GM18526 (cell line): ENCODE measurements around the gene POU6F1.

ENCODE experiments used
- POLR2A ChIP-seq: IDR thresholded peaks from 3 replicates; pipeline ENCODE4 v1.6.1; 2011; ENCODE audit not compliant: insufficient read length; ENCODE audit errors: extremely low read depth

The POU6F1 gene, protein sequence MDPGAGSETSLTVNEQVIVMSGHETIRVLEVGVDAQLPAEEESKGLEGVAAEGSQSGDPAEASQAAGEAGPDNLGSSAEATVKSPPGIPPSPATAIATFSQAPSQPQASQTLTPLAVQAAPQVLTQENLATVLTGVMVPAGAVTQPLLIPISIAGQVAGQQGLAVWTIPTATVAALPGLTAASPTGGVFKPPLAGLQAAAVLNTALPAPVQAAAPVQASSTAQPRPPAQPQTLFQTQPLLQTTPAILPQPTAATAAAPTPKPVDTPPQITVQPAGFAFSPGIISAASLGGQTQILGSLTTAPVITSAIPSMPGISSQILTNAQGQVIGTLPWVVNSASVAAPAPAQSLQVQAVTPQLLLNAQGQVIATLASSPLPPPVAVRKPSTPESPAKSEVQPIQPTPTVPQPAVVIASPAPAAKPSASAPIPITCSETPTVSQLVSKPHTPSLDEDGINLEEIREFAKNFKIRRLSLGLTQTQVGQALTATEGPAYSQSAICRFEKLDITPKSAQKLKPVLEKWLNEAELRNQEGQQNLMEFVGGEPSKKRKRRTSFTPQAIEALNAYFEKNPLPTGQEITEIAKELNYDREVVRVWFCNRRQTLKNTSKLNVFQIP

DNA sequence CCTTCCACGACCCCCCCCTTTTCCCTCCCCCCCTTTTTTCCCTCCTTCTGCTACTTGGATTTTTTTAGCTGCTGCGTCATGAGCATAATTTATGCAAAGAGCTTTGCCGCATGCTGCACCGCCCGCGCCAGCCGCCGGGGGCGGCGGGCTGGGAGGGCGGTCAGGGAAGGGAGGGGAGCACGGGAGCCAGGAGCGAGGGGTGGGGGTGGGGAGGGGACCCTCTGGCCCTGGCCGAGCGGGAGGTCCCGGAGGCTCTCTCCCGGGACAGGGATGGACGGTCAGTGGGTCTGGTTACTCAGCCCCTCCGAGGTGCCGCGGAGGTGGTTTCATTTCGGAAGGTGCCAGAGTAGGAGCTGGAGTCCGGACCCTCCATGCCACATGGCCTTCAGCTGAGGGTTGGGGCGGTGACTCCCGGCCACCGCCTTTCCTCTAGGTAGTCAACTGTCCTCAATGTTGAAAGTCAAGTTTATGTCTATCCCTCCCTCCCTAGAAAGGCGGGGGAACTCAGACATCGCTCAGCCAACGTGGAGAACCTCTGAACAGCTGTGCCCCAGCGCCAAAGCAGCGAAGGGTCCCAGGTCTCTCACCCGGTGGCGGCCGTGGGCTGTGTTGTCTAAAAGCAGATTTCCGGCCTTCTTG, at the start of gene POU6F1:
Gene POU6F1 (minus strand): TSS at position 95 of the 639 bp plus-strand sequence. CDS start 11,226 bp downstream, outside the sequence.
- TF ChIP-seq POLR2A: no peak

DNA sequence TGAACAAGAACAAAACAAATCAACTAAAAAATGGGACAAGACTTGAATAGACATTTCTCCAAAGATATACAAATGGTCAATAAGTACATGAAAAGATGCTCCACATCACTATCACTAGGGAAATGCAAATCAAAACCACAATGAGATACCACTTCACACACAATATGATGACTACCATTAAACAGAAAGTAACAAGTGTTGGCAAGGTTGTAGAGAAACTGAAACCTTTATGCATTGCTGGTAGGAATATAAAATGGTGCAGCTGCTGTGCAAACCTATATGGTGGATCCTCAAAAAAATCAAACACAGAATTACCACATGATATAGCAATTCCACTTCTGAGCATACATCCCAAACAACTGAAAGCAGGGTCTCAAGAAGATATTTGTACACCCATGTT, 47.2 kb upstream of the POU6F1 start:
- no peak for TF ChIP-seq POLR2A

DNA sequence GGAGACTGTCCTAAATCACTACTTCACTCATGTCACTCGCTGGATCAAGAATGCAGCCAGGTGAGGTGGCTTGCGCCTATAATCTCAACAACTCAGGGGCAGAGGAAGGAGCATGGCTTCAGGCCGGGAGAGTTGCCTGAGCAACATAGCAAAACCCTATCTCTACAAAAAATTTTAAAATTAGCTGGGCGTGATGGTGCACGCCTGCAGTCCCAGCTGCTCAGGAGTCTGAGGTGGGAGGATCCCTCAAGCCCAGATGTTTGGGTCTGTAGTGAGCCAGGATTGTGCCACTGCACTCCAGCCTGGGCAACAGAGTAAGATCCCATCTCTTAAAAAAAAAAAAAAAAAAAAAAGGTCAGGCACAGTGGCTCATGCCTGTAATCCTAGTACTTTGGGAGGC, 46.4 kb upstream of the POU6F1 start:
- no peak for TF ChIP-seq POLR2A

DNA sequence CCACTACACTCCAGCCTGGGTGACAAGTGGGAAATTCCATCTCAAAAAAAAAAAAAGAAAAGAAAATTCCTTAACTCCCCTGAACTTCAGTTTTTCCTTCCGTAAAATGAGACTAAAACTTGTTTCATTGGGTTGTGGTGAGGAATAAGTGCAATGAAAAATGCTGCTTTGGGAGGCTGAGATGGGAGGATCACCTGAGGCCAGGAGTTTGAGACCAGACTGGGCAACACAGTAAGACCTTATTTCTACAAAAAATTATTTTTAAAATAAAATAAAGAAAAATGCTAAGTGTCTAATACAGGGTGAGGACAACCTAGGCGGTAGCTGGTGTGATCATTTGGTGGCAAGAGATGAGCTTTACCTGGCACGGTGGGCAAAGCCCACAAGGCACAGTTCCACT, 45.5 kb upstream of the POU6F1 start:
- no peak for TF ChIP-seq POLR2A

DNA sequence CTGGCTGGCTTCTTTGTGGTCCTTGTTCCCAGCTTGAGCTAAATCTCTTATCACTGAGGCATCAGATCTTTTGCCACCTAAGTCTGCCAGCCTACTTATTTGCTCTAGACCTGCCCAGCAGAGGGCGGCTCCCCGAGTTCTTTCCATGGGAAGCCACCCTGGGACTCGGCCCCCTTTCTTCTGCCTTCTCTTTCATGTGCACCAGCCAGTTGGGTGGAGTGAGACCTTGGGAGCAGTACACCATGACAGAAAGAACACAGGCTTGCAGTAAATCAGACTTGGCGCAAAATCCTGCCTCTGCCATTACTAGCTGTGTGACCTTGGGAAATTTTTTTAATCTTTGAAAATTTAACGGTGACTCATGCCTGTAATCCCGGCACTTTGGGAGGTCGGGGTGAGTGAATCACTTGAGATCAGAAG, 44.9 kb upstream of the POU6F1 start:
- no peak for TF ChIP-seq POLR2A

DNA sequence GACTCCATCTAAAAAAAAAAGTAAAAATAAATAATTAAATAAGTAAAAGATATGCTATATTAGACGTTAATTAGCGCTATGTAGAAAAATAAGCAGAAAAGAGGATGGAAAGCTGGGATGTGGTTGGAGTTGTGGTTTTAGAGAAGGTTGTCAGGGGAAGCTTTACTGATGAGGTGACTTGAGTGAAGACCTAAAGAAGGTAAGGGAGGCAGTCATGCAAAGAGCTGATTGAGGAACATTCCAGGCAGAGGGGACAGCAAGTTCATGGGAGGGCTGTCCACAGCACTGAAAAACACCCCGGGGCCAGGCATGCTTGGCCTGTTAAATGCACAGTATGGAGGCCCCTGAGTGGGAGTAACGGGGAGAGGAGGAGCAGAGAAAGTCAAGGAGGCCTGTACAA, 36.7 kb upstream of the POU6F1 start:
- no peak for TF ChIP-seq POLR2A

DNA sequence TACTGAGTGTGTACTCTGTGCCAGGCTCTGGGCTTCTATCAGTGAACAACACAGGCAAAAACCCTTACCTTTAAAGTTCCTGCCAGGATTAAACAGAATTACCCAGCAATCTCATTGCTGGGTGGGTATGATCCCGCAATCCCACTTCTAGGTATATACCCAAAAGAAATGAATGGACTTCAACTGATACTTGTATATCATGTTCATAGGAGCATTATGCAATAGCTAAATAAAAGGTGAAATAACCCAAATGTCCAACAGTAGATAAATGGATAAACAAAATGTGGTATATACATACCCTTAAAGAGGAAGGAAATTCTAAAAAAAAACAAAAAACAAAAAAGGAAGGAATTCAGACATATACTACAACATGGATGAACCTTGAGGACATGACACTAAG, 35.4 kb upstream of the POU6F1 start:
- TF ChIP-seq POLR2A: no peak

DNA sequence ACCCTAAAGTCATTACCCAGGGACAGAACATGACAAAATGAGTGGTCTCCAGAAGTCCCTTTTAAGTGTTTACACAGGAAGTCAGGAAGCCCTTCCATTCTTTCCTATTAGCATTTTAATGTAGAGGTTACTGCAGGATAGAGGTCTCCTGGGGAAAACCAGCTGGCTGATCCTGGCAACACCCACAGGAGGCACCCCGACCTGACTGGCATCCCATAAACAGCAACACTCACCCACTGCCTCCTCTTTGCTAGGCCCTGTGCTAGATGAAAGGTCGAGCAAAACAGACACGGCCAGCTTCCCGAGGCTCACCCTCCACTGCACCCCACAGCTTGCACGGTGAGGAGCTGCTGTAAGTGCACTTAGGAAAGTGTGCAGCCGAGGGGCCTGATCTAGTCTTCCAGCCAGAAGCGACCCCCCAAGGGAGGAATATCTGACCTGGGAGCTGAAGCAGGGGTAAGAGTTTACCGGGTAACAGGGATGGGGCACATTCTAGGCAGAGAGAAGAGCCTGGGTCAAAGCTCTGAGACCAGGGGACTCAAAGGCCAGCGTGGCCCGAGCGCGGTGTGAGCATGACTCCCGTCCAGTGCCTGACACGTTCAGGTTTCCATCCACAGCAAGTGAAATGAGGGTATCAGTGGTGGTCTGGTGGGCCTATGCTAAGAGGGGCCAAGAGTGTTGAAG, 29.8 kb upstream of the POU6F1 start:
- TF ChIP-seq POLR2A: no peak

DNA sequence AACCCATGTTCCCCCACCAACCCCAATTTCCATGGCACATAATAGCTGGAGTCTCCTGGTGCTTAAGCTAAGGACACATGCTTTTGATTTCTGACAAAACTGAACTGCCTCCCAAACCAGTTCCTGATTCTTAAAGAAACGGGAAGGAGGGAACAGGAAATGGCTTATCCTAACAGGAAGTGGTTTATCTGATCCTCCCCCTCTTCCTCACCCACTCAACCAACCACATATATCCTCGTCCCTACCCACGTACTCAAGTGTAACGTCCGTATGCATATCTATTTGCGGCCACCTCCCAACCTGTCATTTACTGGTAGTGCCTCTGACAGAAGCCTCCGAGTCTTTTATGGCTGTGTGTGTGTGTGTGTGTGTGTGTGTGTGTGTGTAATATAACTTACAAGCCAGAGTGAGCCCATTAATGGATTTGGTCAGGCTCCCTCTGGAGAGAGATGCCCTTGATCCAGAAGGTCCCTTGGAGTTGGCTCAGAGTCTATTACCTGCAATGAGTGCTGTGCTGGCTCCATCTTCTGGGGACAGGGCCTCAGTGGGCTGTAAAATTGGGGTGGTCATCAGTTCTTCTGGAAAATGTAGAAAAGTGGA, 28.5 kb upstream of the POU6F1 start:
- TF ChIP-seq POLR2A: no peak

DNA sequence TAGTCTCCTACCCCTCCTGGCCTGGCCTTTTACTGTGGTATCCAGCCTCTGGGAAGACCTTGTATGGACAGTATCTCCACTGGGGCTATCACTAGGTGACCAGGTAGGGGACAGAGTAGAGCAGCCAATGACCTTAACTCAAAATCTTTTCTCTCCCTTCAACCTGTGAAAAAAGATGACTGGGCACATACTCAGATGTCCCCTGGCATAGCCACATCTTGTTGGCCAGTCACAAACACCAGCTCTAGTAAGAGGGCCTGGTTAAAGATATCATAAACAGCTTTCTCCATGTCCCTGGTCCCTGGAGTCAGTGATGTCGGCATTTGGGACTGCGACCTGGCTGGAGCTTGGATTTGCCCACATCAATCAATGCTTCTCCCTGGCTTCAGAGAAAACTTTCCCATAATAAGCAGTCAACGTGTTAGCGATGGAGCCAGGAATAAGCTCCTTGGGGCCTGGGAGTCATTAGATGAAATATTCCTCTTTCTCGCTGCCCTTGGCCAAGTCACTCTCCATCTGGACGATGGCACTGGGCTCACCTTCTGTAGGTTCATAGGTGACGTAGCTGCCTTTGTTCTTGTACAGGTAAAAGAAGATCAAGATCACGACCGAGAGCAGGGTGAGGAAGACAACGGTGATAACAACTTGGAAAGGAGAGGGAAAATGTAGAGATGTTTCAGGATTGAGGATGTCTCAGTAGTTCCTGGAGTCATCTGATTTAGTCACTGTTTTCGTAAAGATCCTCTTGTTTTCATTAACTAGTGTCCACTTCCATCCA, 27.8 kb upstream of the POU6F1 start:
- TF ChIP-seq POLR2A: no peak

DNA sequence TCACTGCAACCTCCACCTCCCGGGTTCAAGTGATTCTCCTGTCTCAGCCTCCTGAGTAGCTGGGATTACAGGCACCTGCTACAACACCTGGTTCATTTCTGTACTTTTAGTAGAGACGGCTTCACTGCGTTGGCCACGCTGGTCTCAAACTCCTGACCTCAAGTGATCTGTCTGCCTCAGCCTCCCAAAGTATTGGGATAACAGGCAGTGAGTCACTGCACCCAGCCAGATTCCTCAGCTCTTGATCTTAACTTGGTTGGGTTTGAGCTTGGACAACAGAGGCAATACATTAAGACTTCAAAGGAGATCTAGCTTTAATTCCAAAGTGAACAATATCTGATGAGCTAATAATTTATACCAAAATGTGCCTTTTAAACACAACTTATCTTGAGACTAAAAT, 26.4 kb upstream of the POU6F1 start:
- TF ChIP-seq POLR2A: no peak

DNA sequence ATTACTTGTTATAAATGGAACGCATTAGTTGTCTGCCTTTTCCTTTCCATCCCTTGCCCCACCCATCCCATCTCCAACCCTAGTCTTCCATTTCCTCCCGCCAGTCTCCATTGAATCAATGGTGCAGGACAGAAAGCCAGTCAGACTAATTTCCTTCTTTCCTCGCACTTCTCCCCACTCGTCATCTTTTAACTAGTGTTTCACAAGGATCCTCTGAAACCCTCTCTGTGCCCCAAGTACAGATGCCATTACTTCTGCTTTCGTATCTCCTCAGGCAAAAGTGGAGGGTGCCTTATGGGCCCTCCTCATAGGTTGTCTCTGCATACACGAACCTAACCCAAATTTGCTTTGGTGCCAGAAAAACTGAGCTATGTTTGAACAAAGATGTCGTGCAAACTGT, 25.0 kb upstream of the POU6F1 start:
- TF ChIP-seq POLR2A: no peak

DNA sequence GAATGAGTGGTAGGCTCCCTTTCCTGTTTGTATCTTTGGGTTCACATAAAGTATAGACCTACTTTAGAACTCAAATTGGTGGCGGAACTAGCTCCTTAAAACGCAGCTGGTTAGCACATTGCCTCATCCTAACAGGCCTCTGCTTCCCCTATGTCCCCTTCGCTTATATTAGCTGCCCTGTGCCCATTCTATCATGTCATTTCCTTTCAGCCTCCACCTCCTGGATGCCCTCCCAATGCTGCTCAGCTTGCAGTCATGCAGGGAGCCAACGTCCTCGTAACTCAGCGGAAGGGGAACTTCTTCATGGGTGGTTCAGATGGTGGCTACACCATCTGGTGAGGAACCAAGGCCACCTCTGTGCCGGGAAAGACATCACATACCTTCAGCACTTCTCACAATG, 24.3 kb upstream of the POU6F1 start:
- TF ChIP-seq POLR2A: no peak

DNA sequence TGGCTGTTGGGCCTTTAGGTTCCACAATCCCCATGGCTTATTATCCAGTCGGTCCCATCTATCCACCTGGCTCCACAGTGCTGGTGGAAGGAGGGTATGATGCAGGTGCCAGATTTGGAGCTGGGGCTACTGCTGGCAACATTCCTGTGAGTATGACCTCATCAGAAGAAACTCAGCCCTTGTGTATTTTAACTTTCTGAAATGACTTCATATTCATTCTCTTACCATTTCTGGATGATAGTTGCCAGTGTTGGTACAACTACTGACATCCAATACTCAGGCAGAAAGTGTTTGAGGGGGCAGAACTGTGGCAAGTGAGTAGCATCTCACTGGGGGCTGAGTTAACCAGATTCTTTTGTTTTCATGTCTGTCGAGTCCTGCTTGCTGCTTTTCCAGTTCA, 23.1 kb upstream of the POU6F1 start:
- TF ChIP-seq POLR2A: no peak
